Islet of Langerhans (tissue), 1 donor: ENCODE results near the gene S100A9.

Source experiments
- FAIRE-seq: peaks from one replicate; lab custom pipeline; 2011; peaks lifted over from hg19 to GRCh38; lab: Jason Lieb, UNC

The S100A9 gene

DNA sequence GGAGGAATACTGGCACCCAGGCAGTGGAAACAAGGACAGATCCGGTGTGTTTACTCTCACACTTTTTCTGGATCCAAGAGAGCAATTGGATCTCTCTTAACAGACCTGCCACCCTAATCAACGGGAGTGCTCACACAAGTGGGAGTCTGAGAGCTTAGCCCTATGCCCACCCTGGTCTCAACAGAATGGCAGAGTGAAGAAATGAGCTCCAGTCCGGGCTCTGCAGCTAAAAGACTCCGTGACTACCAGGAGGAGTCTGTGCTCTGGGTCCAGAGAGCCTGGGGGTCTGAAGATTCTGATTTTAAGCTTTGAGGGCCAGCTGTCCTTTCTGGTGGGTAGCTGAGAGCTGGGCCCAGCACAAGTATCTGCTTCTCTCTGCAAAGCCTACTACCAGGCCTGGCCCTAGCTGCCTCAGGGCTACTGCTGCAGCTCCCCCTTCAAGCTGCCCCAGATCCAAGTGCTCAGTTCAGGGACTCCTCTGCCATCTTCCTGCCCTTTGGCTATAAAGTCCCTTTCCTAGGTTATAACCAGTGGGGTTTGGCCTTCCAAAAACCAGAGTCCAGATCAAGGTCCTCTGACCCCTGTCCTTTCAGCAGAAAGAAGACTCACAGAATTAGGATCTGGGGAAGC, 3.9 kb downstream of the S100A9 start:
- FAIRE-seq, result no peak

DNA sequence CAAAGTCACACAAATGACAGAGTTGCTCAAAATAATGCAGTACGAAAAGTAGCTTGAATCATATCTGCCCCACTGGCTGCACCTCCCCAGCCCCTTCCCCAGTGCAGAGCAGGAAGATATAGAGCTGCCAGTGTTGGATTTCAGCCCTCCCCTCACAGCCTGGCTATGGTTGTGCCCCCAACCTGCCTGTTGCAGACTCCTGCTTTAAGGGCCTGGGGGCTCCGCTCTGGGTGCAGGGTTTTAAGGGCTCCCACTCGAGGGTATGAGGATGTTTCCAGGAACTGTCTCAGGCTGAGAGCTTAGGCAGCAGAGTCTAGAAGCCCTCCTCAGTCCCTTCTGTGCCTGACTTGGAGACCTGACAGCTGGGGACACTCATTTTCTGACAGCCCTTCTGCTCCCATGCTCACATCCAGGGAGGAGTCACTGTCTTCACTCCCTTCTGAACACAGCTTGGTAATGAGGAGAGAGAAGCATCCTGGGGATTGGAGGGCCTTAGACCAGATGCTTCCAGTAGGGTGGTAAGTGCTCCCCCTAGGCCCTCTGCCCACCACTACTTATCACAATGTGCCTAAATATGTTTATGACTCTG, 4.6 kb downstream of the S100A9 start:
- FAIRE-seq, result no peak

DNA sequence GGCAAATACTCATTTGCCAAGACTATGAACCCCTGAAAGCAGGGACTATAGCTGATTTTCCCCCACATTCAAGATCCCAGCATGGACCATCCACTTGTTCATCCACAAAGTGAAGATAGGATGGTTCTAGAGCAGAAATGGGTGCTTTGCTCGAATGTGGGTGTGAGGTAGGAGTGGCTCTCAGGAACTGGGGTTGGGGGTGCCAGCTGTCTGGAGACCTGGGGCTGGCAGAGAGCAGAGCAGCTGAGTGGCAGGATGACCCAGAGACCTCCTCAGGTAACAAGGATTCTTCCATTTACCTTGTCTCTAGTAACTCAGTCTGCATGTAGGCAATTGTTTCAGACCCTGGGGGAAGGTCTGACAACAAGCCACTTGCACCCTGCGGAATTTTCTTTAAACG, 6.0 kb downstream of the S100A9 start:
- FAIRE-seq, result no peak

GRCh38 chr1:153364156-153364555, 6.5 kb downstream of the S100A9 start:
- FAIRE-seq, result no peak

- no peak for FAIRE-seq
Observed at GRCh38 chr1:153364766-153365666, 7.4 kb downstream of the S100A9 start.

DNA sequence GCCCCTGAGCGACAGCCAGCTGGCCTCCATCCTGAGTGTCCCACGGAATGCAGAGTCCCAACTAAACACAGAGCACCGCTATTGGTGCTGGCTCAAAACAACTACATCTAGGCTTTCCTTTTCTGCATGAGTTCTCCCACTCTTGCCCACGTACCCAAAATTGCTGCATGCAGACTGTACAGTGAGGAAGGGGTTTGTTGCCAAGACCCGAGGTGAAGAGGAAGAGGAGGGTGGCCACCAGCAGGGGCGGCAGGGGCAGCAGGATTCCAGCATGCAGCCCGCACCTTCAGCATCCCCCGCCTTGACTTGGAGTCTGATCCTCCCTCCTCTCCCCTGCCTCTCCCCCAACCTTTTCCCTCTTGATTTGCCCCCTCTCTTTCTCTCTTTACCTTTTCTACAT, 8.0 kb downstream of the S100A9 start:
- no peak for FAIRE-seq

- no peak for FAIRE-seq
Observed at GRCh38 chr1:153366261-153366660, 8.6 kb downstream of the S100A9 start.

DNA sequence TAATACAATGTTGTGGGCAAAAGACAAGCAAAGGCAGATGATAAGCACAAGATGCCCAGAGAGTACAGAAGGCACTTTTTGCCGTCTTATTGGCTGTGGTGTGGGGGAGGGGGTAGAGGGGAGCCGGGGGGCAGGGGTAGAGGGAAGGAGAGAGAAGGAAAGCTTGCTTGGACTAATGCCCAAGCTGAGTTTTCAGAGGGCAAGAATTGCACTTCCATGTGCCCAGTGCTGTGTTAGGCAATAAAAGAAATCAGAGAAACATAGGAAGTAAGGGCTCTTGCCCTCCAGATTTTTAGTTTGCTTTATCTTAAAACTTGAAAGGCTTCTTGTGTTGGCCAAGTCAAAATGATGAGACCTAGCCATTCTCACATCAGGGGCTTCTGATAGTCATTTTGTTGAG, 9.4 kb downstream of the S100A9 start:
- FAIRE-seq, result no peak

- no peak for FAIRE-seq
Observed at GRCh38 chr1:153368495-153368894, 10.8 kb downstream of the S100A9 start.

- FAIRE-seq, result no peak
Observed at GRCh38 chr1:153370146-153370545, 12.5 kb downstream of the S100A9 start.

GRCh38 chr1:153371231-153371630, 13.6 kb downstream of the S100A9 start:
- FAIRE-seq, result no peak

DNA sequence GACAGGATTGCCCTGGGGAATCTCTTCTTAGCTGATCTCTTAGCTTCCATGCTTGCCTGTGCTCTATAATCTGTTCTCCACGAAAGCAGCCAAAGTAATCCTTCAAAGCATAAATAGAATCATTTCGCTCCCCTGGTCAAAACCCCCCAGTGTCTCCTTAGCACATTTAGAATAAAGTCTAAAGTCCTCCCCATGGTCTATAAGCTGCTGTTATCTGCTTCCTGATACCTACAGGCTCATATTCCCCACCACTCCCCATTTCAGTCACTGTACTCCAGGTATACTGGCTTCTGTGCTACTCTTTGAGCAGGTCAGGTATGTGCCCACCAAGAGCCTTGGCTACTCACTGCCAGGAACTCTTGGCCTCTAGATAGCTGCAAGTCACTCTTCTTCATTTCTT, 14.9 kb downstream of the S100A9 start:
- no peak for FAIRE-seq

- FAIRE-seq, result no peak
Observed at GRCh38 chr1:153374071-153374470, 16.4 kb downstream of the S100A9 start.

GRCh38 chr1:153375511-153375910, 17.9 kb downstream of the S100A9 start, which contains the start of gene S100A12:
S100A12 (minus strand) TSS chr1:153375621; CDS start chr1:153374592, 1,029 bp downstream.
- no peak for FAIRE-seq

- no peak for FAIRE-seq
Observed at GRCh38 chr1:153379591-153379990, 21.9 kb downstream of the S100A9 start.

GRCh38 chr1:153380711-153381110, 23.1 kb downstream of the S100A9 start:
- FAIRE-seq, result no peak

- no peak for FAIRE-seq
Observed at GRCh38 chr1:153384958-153385580, 27.4 kb downstream of the S100A9 start.

DNA sequence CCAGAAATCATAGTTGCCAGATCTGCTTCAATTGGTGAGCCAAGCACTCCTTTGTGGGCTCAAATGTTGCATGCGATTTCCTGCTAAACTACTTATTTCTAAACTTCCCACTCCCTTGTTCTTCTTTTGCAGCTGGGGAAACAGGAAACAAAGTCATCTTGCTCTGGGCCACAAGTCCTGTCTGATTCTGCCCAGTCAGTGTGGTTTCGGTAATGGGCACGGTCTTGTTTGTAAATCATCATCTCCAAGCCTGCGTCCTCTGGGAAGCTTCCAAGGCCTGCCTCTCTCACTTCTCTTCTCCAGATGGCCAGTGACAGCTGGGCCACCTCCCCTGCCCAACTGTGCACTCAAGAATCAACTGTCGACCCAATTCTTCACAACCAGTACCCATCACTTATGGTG, 28.8 kb downstream of the S100A9 start:
- no peak for FAIRE-seq

GRCh38 chr1:153387001-153387400, 29.3 kb downstream of the S100A9 start:
- FAIRE-seq, result no peak

DNA sequence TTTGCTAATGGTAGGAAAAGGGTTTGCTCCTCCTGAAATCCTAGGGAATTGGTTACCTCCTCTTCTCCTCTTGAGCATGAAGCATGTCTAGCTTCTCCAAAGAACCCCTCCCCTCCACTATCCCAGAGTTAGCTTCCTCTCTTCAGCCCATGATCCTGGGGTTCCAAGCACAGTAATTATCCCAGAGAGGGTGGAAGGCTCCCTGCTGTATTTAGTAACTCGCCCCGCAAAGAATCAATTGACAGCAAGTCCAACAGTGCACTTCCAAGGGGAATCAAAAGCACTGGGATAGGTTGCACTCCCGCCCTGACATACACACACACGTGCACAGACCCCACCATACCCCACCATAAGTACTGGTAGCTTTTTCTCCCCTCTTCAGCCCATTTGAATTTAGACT, 30.1 kb downstream of the S100A9 start:
- FAIRE-seq, result no peak

DNA sequence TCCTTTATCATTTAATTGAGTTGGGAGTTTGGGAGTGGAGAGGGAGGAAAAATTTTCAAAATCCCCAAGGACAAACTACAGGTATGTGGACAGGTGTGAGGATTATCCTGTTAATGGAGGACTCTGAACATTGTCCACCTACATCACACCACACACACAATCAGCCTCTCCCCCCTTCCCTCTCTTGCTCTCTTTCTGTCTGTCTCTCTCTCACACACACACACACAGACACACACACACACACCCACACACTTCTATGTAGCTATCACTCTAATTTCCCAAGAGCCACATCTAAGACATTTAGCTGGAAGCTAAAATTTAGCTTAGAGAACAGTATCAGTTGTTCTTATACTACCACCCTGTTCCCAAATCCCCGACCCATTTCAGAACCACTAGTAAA, 31.7 kb downstream of the S100A9 start:
- no peak for FAIRE-seq

- FAIRE-seq, result no peak
Observed at GRCh38 chr1:153389973-153390879, 32.6 kb downstream of the S100A9 start.
